NCI-H748 (cell line): ENCODE data around the gene EHD3.

Experiments used
- DNase-seq: peaks from one replicate; lab custom pipeline; 2025; ENCODE audit not compliant: unreplicated experiment; lab: John Stamatoyannopoulos, UW

EHD3 gene

GRCh38 chr2:31284107-31284506, 50.2 kb downstream of the EHD3 start:
- DNase-seq, result no peak

- DNase-seq, result no peak
Measured at GRCh38 chr2:31286230-31286629, 52.3 kb downstream of the EHD3 start.

- no peak for DNase-seq
Measured at GRCh38 chr2:31286961-31287550, 53.1 kb downstream of the EHD3 start.

- DNase-seq, result no peak
Measured at GRCh38 chr2:31287654-31288053, 53.7 kb downstream of the EHD3 start.

GRCh38 chr2:31294196-31294595, 60.2 kb downstream of the EHD3 start:
- DNase-seq, result no peak

- no peak for DNase-seq
Measured at GRCh38 chr2:31296641-31297287, 62.8 kb downstream of the EHD3 start.

GRCh38 chr2:31297751-31298150, 63.8 kb downstream of the EHD3 start:
- no peak for DNase-seq

- no peak for DNase-seq
Measured at GRCh38 chr2:31299547-31299946, 65.6 kb downstream of the EHD3 start.

- DNase-seq, result no peak
Measured at GRCh38 chr2:31300309-31300708, 66.4 kb downstream of the EHD3 start.

GRCh38 chr2:31302940-31303563, 69.1 kb downstream of the EHD3 start:
- DNase-seq, result no peak

GRCh38 chr2:31304816-31305215, 70.9 kb downstream of the EHD3 start:
- DNase-seq, result no peak

GRCh38 chr2:31312898-31313297, 78.9 kb downstream of the EHD3 start:
- DNase-seq, result no peak

- DNase-seq, result no peak
Measured at GRCh38 chr2:31314761-31315160, 80.8 kb downstream of the EHD3 start.

GRCh38 chr2:31317396-31317795, 83.4 kb downstream of the EHD3 start:
- no peak for DNase-seq

GRCh38 chr2:31318361-31319336, 84.7 kb downstream of the EHD3 start:
- no peak for DNase-seq
